MM.1S (cell line): ENCODE data around the gene UNC13C.

Experiments
- CTCF ChIP-seq: fragments of 300-600 bp; sonication (generic); IDR thresholded peaks from 2 replicates; pipeline ENCODE4 v1.5.1; 2016; ENCODE audit warnings: antibody characterized with exemption, low read length, mixed read lengths
- EZH2phosphoT487 ChIP-seq: fragments of 300-600 bp; sonication (generic); IDR thresholded peaks from 2 replicates; pipeline ENCODE4 v1.6.1; 2018; ENCODE audit warnings: antibody characterized with exemption, low read length

DNA sequence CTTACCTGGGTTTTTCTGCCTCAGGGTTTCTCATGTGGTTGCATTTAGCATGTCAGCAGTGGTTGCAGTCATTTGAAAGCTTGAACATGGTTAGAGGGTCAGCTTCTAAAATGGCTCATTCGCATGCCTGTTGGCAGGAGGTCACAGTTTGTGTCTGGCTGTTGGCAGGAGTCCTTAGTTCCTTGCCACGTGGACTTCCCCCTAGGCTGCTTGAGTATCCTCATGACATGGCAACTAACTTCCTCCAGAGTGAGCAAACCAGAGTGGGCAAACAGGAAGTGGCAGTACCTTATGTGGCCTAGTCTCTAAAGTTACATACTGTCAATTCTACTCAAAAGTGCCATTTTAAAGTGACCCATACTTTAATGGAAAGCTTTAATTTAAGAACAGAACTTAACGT is 3.4 kb upstream of the UNC13C start:
- no peak for TF ChIP-seq EZH2phosphoT487
- TF ChIP-seq CTCF, result no peak
